Activated B cell treated with CpG ODN at 0.5 μM for 24 hours (primary cell): Measurements from ENCODE around the gene ARHGEF19. TPM values are rescaled to one million over a fixed set of nuclear protein-coding genes. Genes with fewer than 3 reads are reported as not detected.

ENCODE experiments used
- ATAC-seq: fragments of 200-7000 bp; cut with Tn5 transposase; one replicate; pipeline ENCODE4 v1.10.0; 2021; ENCODE audit warnings: low read depth, mild to moderate bottlenecking, moderate library complexity
- CTCF ChIA-PET: fragments of 350-600 bp; sonication (Branson Sonifier 250); formaldehyde crosslinking; loops from one replicate; lab custom pipeline; 2021; ENCODE audit warnings: antibody characterized with exemption; lab: Charles Lee
- POLR2A ChIA-PET: fragments of 350-600 bp; sonication (Branson Sonifier 250); formaldehyde crosslinking; loops from one replicate; lab custom pipeline; 2021; ENCODE audit warnings: antibody characterized with exemption; lab: Charles Lee
- DNase-seq: peaks from one replicate; pipeline ENCODE4 v3.0.0; 2022
- H3K27ac Mint-ChIP-seq: one replicate; pipeline ENCODE4 v1.8.0; 2020; ENCODE audit warnings: mixed read lengths
- H3K27me3 Mint-ChIP-seq: one replicate; pipeline ENCODE4 v1.8.0; 2021; ENCODE audit warnings: mixed read lengths
- H3K36me3 Mint-ChIP-seq: one replicate; pipeline ENCODE4 v1.8.0; 2021; ENCODE audit warnings: low read depth, mixed read lengths
- H3K4me1 Mint-ChIP-seq: one replicate; pipeline ENCODE4 v1.8.0; 2021; ENCODE audit warnings: mixed read lengths
- H3K4me3 Mint-ChIP-seq: one replicate; pipeline ENCODE4 v1.8.0; 2020; ENCODE audit warnings: mild to moderate bottlenecking, mixed read lengths
- H3K9me3 Mint-ChIP-seq: one replicate; pipeline ENCODE4 v1.8.0; 2020; ENCODE audit warnings: mixed read lengths
- intact Hi-C: fragments of 100-400 bp; cut with micrococcal nuclease; formaldehyde crosslinking; loops from one replicate; pipeline ENCODE4 v1.15.1; 2024
- total RNA-seq: library from RNA; stranded (reverse); gene quantifications from 2 replicates; pipeline ENCODE4 v1.2.3, GENCODE V29; 2022
- TF ChIP-seq, protein P1 (sequence below): fragments of 200-600 bp; IDR thresholded peaks from one replicate; pipeline ENCODE4 v1.8.0; 2022; ENCODE audit warnings: antibody characterized with exemption, mild to moderate bottlenecking

ARHGEF19 gene
- total RNA-seq, 1 donor from 2014 or later = 7.7 TPM

- peaks cover 21% of the 10 kb centered on the region for H3K27me3 Mint-ChIP-seq
- POLR2A ChIA-PET = no interaction called here
- CTCF ChIA-PET = no interaction called here
Observed at GRCh38 chr1:16173447-16174260, 38.8 kb downstream of the ARHGEF19 start.

DNA sequence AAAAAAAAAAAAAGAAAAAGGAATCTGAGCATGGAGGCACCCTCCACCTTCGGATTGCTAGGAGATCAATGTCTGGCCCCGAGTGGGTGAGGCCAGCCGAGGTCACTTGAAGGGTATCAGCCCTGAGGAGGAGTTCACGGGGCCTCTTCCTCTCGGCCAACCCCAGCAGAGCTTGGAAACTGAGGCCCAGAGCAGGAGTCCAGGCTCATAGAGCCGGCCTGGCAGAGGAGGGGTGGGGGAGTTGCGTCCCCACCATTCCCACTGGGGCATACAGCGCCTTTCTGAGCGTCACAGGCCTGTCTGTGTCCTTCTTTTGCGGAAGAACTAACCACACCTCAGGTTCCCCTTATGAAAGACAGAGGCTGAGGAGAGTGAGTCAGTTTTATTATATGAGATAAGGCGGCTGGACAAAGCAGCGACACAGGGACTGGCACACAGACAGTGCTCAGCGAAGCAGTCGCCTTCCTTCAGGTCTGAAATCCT is 39.4 kb downstream of the ARHGEF19 start:
- no peak overlapping the region for H3K27ac Mint-ChIP-seq
- POLR2A ChIA-PET = no interaction called here

More at GRCh38 chr1:16173447-16174260, 38.8 kb downstream of the ARHGEF19 start:
- DNase-seq (no peak), ATAC-seq (no peak)
- TF ChIP-seq, protein P1, sequence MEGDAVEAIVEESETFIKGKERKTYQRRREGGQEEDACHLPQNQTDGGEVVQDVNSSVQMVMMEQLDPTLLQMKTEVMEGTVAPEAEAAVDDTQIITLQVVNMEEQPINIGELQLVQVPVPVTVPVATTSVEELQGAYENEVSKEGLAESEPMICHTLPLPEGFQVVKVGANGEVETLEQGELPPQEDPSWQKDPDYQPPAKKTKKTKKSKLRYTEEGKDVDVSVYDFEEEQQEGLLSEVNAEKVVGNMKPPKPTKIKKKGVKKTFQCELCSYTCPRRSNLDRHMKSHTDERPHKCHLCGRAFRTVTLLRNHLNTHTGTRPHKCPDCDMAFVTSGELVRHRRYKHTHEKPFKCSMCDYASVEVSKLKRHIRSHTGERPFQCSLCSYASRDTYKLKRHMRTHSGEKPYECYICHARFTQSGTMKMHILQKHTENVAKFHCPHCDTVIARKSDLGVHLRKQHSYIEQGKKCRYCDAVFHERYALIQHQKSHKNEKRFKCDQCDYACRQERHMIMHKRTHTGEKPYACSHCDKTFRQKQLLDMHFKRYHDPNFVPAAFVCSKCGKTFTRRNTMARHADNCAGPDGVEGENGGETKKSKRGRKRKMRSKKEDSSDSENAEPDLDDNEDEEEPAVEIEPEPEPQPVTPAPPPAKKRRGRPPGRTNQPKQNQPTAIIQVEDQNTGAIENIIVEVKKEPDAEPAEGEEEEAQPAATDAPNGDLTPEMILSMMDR = no peak
- intact Hi-C loops = no loop called here
- Mint-ChIP-seq H3K27ac (no peak overlapping the region), H3K9me3 (no peaks in the 10 kb centered on the region), H3K36me3 (no peaks in the 10 kb centered on the region), H3K4me3 (no peak overlapping the region), H3K4me1 (peaks cover 9% of the 10 kb centered on the region)

DNA sequence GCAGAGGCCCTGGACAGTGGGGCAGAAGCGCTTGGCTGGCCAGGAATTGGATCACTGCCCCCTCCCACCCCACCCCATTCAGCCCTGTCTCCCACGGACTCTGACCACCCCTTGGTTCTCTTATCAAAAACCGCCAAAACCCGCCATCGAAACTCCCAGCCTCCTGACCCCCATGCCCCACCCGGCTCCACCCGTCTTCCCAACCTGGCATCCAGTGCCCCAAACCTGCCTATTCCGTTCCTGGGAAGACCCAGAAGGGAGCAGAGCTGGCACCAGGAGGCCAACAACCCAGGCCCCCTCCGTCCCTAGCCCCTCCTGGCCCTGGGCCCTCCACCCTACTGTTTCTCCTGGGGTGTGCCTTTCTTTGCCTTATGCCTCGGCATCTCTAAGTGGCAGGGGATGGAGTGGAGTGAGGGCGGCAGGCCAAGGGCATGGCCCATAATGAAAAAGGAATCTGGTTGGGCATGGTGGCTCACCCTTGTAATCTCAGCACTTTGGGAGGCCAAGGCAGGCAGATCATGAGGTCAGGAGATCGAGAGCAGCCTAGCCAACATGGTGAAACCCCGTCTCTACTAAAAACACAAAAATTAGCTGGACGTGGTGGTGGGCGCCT is 40.1 kb downstream of the ARHGEF19 start:
- H3K4me3 Mint-ChIP-seq = no peak overlapping the region
- no peaks in the 10 kb centered on the region for H3K9me3 Mint-ChIP-seq
- peaks cover 13% of the 10 kb centered on the region for H3K27me3 Mint-ChIP-seq
- ChIA-PET CTCF (no interaction called here), POLR2A (no interaction called here)
- peaks cover 18% of the 10 kb centered on the region for H3K4me1 Mint-ChIP-seq
- TF ChIP-seq, protein P1 = no peak
- H3K36me3 Mint-ChIP-seq = no peaks in the 10 kb centered on the region
- H3K27ac Mint-ChIP-seq = no peak overlapping the region
- intact Hi-C loops = no loop called here
- no peak for ATAC-seq
- no peak for DNase-seq

More for the DNA sequence above, 39.4 kb downstream of the ARHGEF19 start:
- Mint-ChIP-seq H3K4me3 (no peak overlapping the region), H3K4me1 (peaks cover 15% of the 10 kb centered on the region), H3K36me3 (no peaks in the 10 kb centered on the region), H3K9me3 (no peaks in the 10 kb centered on the region), H3K27me3 (peaks cover 18% of the 10 kb centered on the region)
- DNase-seq (no peak), ATAC-seq (no peak)
- CTCF ChIA-PET = no interaction called here
- intact Hi-C loops = no loop called here
- TF ChIP-seq, protein P1 = no peak

DNA sequence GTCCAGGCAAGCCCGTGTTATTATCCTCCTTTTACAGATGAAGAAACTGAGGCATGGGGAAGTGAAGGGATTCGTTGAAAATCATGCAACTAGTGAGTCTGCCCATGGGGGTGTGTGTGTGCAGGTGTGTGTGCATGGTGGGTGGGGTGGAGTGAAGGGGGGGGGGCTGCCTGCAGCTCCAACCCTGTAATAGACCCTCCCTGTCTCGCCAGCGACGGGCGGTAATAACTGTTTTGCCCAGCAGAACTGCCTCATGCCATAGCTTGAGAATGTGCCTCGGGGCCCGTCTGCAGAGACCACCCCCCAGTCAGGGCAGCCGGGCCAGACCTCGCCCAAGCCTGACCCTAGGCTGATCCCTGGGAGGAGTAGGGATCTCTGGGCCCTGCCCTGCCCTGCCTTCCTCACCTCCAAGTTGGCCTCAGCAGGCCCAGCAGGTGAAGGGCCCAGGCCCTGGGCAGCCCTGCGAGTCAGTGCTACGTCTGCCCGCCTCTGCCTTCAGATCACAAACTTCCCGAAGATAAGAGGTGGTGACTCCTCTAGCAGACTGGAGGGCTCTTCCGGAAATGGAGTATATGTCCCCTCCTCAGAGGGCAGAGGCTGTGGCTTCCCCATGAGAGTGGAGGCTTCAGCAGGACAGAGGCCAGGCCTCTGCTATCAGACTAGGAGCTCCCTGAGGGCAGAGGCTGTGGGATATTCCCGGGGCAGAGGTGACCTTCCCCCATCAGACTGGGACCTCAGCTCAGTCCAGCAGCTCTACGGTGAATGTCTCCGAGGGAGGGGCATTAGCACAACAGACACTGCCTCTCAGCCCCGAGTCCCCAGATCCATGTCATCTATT is 40.9 kb downstream of the ARHGEF19 start:
- no peaks in the 10 kb centered on the region for H3K36me3 Mint-ChIP-seq
- peaks cover 20% of the 10 kb centered on the region for H3K4me1 Mint-ChIP-seq
- no peak for DNase-seq
- intact Hi-C loops = no loop called here
- H3K27ac Mint-ChIP-seq = no peak overlapping the region
- TF ChIP-seq, protein P1 = no peak
- ChIA-PET POLR2A (no interaction called here), CTCF (no interaction called here)
- ATAC-seq = no peak
- no peak overlapping the region for H3K4me3 Mint-ChIP-seq
- H3K9me3 Mint-ChIP-seq = no peaks in the 10 kb centered on the region
- peaks cover 9% of the 10 kb centered on the region for H3K27me3 Mint-ChIP-seq

- peaks cover 9% of the 10 kb centered on the region for H3K27me3 Mint-ChIP-seq
- ATAC-seq = no peak
- H3K4me3 Mint-ChIP-seq = no peak overlapping the region
- intact Hi-C loops = no loop called here
- TF ChIP-seq, protein P1 = no peak
- H3K27ac Mint-ChIP-seq = no peak overlapping the region
- no peaks in the 10 kb centered on the region for H3K9me3 Mint-ChIP-seq
- POLR2A ChIA-PET = no interaction called here
- no peak for DNase-seq
- no peaks in the 10 kb centered on the region for H3K36me3 Mint-ChIP-seq
- CTCF ChIA-PET = no interaction called here
- H3K4me1 Mint-ChIP-seq = peaks cover 20% of the 10 kb centered on the region
Observed at GRCh38 chr1:16170283-16170673, 42.2 kb downstream of the ARHGEF19 start.
